T-helper 2 cell treated with Interferon-gamma antibody and Interleukin-4, amounts not matched to agents 5 μg/mL and 100 μg/mL, for 36 hours (primary cell): ENCODE results near the gene MYBBP1A.
"Not testable (repeated sequence)": the region's sequence is repeated elsewhere in the genome, so short reads cannot be mapped to it uniquely, and the experiment has no call there.

Experiments used
- DNase-seq: peaks from one replicate; pipeline ENCODE4 v3.0.0; 2021; ENCODE audit warnings: low spot score
- H3K27ac Mint-ChIP-seq: one replicate; pipeline ENCODE4 v1.8.0; 2021; ENCODE audit warnings: mild to moderate bottlenecking, mixed read lengths
- H3K27me3 Mint-ChIP-seq: one replicate; pipeline ENCODE4 v1.8.0; 2021; ENCODE audit warnings: low read depth, mixed read lengths
- H3K36me3 Mint-ChIP-seq: one replicate; pipeline ENCODE4 v1.8.0; 2021; ENCODE audit warnings: low read depth, mixed read lengths
- H3K4me1 Mint-ChIP-seq: one replicate; pipeline ENCODE4 v1.8.0; 2021; ENCODE audit warnings: low read depth, mixed read lengths
- H3K4me3 Mint-ChIP-seq: one replicate; pipeline ENCODE4 v1.8.0; 2022; ENCODE audit warnings: mild to moderate bottlenecking, moderate library complexity, mixed read lengths
- H3K9me3 Mint-ChIP-seq: one replicate; pipeline ENCODE4 v1.8.0; 2021; ENCODE audit warnings: mixed read lengths

The MYBBP1A gene, protein sequence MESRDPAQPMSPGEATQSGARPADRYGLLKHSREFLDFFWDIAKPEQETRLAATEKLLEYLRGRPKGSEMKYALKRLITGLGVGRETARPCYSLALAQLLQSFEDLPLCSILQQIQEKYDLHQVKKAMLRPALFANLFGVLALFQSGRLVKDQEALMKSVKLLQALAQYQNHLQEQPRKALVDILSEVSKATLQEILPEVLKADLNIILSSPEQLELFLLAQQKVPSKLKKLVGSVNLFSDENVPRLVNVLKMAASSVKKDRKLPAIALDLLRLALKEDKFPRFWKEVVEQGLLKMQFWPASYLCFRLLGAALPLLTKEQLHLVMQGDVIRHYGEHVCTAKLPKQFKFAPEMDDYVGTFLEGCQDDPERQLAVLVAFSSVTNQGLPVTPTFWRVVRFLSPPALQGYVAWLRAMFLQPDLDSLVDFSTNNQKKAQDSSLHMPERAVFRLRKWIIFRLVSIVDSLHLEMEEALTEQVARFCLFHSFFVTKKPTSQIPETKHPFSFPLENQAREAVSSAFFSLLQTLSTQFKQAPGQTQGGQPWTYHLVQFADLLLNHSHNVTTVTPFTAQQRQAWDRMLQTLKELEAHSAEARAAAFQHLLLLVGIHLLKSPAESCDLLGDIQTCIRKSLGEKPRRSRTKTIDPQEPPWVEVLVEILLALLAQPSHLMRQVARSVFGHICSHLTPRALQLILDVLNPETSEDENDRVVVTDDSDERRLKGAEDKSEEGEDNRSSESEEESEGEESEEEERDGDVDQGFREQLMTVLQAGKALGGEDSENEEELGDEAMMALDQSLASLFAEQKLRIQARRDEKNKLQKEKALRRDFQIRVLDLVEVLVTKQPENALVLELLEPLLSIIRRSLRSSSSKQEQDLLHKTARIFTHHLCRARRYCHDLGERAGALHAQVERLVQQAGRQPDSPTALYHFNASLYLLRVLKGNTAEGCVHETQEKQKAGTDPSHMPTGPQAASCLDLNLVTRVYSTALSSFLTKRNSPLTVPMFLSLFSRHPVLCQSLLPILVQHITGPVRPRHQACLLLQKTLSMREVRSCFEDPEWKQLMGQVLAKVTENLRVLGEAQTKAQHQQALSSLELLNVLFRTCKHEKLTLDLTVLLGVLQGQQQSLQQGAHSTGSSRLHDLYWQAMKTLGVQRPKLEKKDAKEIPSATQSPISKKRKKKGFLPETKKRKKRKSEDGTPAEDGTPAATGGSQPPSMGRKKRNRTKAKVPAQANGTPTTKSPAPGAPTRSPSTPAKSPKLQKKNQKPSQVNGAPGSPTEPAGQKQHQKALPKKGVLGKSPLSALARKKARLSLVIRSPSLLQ (N-terminal part only)

GRCh38 chr17:4554997-4555799 lies at the start of gene MYBBP1A:
Gene MYBBP1A, minus strand, starts transcription at chr17:4555384. Its CDS starts 60 bp downstream, at chr17:4555324.
- Mint-ChIP-seq H3K27me3 (no peaks in the 10 kb centered on the region), H3K27ac (peak within 1 kb of the TSS; percentile 93), H3K36me3 (peaks cover 32% of the 10 kb centered on the region), H3K9me3 (no peaks in the 10 kb centered on the region), H3K4me1 (peaks cover 20% of the 10 kb centered on the region), H3K4me3 (peak within 1 kb of the TSS; percentile 92)
- DNase-seq = peak; percentile 96

DNA sequence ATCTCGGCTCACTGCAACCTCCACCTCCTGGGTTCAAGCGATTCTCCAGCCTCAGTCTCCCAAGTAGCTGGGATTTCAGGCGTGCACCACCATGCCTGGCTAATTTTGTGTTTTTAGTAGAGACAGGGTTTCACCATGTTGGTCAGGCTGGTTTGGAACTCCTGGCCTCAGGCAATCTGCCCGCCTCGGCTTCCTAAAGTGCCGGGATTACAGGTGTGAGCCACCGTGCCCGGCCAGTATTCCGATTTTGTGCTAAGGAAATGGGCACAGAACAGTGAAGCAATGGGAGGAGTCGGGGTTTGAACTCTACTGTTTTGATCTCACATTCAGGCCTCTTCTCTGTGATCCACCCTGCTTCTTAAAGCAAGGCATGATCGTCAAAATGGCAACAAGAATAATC lies 49.6 kb upstream of the MYBBP1A start:
- H3K27ac Mint-ChIP-seq, H3K4me1 Mint-ChIP-seq, H3K36me3 Mint-ChIP-seq, DNase-seq, H3K9me3 Mint-ChIP-seq, H3K4me3 Mint-ChIP-seq: not testable (repeated sequence)
- H3K27me3 Mint-ChIP-seq = peaks cover 20% of the 10 kb centered on the region

DNA sequence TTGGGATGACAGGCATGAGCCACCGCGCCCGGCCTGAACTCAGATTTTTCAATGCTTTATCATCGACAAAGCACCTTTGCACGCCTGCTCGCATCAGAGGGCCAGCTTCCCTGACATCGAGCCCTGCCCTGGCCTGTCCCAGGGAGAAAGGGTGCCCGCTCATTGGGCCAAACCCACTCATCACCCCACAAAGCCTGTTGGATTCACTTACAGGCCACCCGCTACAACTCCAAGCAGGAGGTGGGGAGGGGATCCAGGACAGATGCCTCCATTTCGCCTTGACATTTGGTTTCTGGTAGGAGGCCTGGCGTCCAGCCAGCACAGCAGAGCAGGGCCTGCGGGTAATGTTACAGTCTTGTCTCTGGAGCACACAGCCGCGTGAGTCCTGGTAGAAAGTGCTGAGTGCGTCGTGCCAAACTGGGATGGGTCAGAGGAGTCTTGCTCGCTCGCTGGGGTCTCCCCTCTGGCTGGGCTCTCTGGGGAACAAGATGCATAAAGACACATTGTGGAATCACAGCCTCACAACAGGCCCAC lies 49.0 kb upstream of the MYBBP1A start:
- no peak for DNase-seq
- Mint-ChIP-seq H3K9me3 (no peaks in the 10 kb centered on the region), H3K27ac (no peak overlapping the region), H3K36me3 (no peaks in the 10 kb centered on the region), H3K4me3 (no peak overlapping the region), H3K27me3 (peaks cover 15% of the 10 kb centered on the region), H3K4me1 (no peaks in the 10 kb centered on the region)

DNA sequence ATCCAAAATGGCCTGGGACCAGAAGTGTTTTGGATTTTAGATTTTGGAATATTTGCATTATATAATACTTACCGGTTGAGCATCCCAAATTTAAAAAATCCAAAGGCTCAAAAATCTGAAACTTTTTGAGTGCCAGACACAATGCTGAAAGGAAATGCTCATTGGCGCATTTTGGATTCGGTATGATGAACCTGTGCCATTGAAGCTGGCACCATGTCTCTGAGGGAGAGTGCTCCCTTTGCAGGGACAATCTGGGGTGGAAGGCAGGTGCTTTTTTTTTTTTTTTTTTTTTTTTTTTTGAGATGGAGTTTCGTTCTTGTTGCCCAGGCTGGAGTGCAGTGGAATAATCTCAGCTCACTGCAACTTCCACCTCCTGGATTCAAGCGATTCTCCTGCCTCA lies 46.9 kb upstream of the MYBBP1A start:
- H3K36me3 Mint-ChIP-seq = no peaks in the 10 kb centered on the region
- no peak overlapping the region for H3K4me3 Mint-ChIP-seq
- H3K27me3 Mint-ChIP-seq = no peaks in the 10 kb centered on the region
- H3K4me1 Mint-ChIP-seq = no peaks in the 10 kb centered on the region
- H3K27ac Mint-ChIP-seq = no peak overlapping the region
- H3K9me3 Mint-ChIP-seq = no peaks in the 10 kb centered on the region
- DNase-seq = no peak

- no peak for DNase-seq
- no peaks in the 10 kb centered on the region for H3K27me3 Mint-ChIP-seq
- H3K4me1 Mint-ChIP-seq = no peaks in the 10 kb centered on the region
- H3K9me3 Mint-ChIP-seq = no peaks in the 10 kb centered on the region
- H3K4me3 Mint-ChIP-seq = no peak overlapping the region
- H3K36me3 Mint-ChIP-seq = no peaks in the 10 kb centered on the region
- no peak overlapping the region for H3K27ac Mint-ChIP-seq
Observed at GRCh38 chr17:4601326-4601725, 46.1 kb upstream of the MYBBP1A start.

DNA sequence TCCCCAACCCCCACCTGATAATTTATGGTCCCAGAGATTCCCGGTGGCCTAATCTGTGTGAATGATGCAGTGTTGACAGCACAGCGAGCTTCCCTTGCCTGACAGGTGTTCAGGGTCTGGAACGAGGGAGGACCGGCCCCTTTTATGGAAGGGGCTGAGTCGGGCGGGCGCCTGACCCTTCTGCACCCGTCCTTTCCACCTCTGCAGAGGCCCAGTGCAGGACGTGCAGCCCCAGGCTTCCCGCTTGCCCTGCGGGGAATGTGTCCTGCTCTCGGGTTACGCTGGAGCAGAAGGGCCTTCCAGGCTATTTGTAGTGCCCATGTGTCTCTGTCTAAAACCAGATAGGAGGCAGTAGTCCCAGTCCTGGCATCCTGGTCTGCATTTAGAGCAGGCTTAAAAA lies 45.4 kb upstream of the MYBBP1A start:
- Mint-ChIP-seq H3K27ac (no peak overlapping the region), H3K36me3 (no peaks in the 10 kb centered on the region), H3K27me3 (no peaks in the 10 kb centered on the region), H3K4me3 (no peak overlapping the region), H3K4me1 (no peaks in the 10 kb centered on the region), H3K9me3 (no peaks in the 10 kb centered on the region)
- no peak for DNase-seq

- H3K4me1 Mint-ChIP-seq = peaks cover 2% of the 10 kb centered on the region
- no peaks in the 10 kb centered on the region for H3K36me3 Mint-ChIP-seq
- no peak for DNase-seq
- H3K27me3 Mint-ChIP-seq = no peaks in the 10 kb centered on the region
- H3K9me3 Mint-ChIP-seq = no peaks in the 10 kb centered on the region
- no peak overlapping the region for H3K4me3 Mint-ChIP-seq
- no peak overlapping the region for H3K27ac Mint-ChIP-seq
Observed at GRCh38 chr17:4599505-4600281, 44.5 kb upstream of the MYBBP1A start.

DNA sequence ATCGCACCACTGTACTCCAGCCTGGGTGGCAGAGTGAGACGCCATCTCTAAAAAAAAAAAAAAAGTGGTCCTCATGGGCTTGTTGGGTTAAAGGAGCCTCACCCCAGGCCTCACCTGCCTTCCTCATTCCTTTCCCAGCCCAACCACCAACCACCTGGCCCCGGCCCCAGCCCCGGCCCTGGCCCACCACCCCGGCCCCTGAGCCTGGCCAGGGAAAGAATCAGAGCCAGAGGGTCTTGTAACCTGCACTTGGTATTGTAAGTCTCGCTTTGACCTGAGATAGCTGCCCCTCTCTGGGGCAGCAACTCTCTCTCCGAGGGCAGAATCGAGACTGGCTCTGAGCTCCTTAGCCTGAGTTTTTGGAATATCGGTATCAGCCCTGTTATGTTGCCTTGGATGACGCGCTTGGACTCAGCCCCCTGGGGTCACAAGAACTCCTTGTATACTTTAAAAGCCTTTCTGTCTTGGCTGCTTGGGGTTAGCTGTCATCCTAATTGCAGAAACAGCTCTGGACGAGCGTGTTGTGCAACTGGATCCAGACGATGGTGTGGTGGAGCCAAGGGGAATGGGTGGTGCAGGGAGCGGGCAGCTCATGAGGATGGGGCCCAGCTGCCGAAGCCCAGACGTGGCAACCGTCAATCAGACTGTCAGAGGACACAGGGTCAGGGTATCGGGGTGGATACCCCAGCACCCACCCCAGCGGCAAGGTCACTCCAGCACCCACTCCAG lies 43.8 kb upstream of the MYBBP1A start:
- no peaks in the 10 kb centered on the region for H3K27me3 Mint-ChIP-seq
- DNase-seq = no peak
- no peaks in the 10 kb centered on the region for H3K36me3 Mint-ChIP-seq
- H3K9me3 Mint-ChIP-seq = no peaks in the 10 kb centered on the region
- H3K27ac Mint-ChIP-seq = no peak overlapping the region
- H3K4me3 Mint-ChIP-seq = no peak overlapping the region
- peaks cover 2% of the 10 kb centered on the region for H3K4me1 Mint-ChIP-seq

DNA sequence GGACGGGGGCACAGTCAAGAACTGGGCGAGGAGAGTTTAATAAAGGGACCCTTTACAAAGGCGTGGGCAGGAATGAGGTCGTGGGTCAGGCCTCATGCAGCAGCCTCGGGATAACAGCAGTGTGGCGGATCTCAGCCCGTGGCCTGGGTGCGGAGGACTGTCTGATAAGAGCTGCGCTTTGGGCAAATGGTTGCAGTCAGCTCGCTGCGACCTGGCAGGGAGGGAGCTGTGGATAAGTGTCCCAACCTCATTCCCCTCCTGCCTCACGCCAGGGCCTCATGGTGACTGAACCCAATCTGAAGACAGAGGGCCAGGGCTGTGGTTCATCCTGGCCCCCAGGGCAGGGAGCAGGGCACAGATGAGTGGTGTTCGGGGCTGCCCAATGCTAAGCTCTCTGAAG lies 42.8 kb upstream of the MYBBP1A start:
- no peaks in the 10 kb centered on the region for H3K27me3 Mint-ChIP-seq
- no peaks in the 10 kb centered on the region for H3K9me3 Mint-ChIP-seq
- no peak overlapping the region for H3K27ac Mint-ChIP-seq
- peaks cover 2% of the 10 kb centered on the region for H3K4me1 Mint-ChIP-seq
- no peak for DNase-seq
- no peak overlapping the region for H3K4me3 Mint-ChIP-seq
- H3K36me3 Mint-ChIP-seq = no peaks in the 10 kb centered on the region

GRCh38 chr17:4596636-4597380 lies 41.6 kb upstream of the MYBBP1A start:
- Mint-ChIP-seq H3K36me3 (no peaks in the 10 kb centered on the region), H3K27ac (no peak overlapping the region), H3K4me1 (peaks cover 2% of the 10 kb centered on the region), H3K4me3 (no peak overlapping the region), H3K27me3 (no peaks in the 10 kb centered on the region), H3K9me3 (no peaks in the 10 kb centered on the region)
- DNase-seq = no peak

DNA sequence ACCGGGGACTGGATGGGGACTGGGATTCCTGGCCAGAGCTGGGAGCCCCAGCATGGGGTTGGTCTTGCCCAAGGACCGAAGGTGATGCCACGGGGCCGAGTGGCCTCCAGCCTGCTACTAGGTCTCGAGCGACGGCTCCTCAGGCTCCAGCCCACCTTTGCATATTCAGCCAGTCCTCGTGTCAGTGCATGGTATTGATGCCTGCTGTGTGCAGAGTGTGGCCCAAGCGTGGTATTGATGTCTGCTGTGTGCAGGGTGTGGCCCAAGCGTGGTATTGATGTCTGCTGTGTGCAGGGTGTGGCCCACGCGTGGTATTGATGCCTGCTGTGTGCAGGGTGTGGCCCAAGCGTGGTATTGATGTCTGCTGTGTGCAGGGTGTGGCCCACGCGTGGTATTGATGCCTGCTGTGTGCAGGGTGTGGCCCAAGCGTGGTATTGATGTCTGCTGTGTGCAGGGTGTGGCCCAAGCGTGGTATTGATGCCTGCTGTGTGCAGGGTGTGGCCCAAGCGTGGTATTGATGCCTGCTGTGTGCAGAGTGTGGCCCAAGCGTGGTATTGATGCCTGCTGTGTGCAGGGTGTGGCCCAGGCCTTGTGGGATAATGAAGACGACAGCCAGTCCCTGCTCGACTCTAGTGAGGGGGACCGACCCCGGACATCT lies 40.6 kb upstream of the MYBBP1A start:
- not testable (repeated sequence) for H3K27ac Mint-ChIP-seq, H3K36me3 Mint-ChIP-seq, H3K27me3 Mint-ChIP-seq, H3K4me1 Mint-ChIP-seq, H3K9me3 Mint-ChIP-seq, DNase-seq, H3K4me3 Mint-ChIP-seq
